Anterior cingulate cortex (tissue), 58 donors: ENCODE data around the gene CDH23.

Source experiments
- DNase-seq, 58 donors: peaks; one replicate each; lab custom pipeline; 2025; lab: John Stamatoyannopoulos, UW

Gene CDH23

GRCh38 chr10:71504570-71504969 lies 107.8 kb downstream of the CDH23 start:
- DNase-seq, result no peak

GRCh38 chr10:71505862-71506261 lies 109.1 kb downstream of the CDH23 start:
- DNase-seq, result no peak

- DNase-seq, result no peak
Measured at GRCh38 chr10:71509444-71509843, 112.7 kb downstream of the CDH23 start.

GRCh38 chr10:71511206-71511605 lies 114.5 kb downstream of the CDH23 start:
- no peak for DNase-seq

GRCh38 chr10:71512312-71512711 lies 115.6 kb downstream of the CDH23 start:
- peak in 1 of 58 donors; percentile 28 for DNase-seq

- no peak for DNase-seq
Measured at GRCh38 chr10:71512761-71513539, 116.2 kb downstream of the CDH23 start.

GRCh38 chr10:71513540-71513853 lies 116.8 kb downstream of the CDH23 start:
- DNase-seq, result no peak

- no peak for DNase-seq
Measured at GRCh38 chr10:71513936-71514335, 117.2 kb downstream of the CDH23 start.

GRCh38 chr10:71515531-71516172 lies 118.9 kb downstream of the CDH23 start:
- DNase-seq, result no peak

- DNase-seq, result no peak
Measured at GRCh38 chr10:71516890-71517289, 120.2 kb downstream of the CDH23 start.

GRCh38 chr10:71517298-71518169 lies 120.8 kb downstream of the CDH23 start:
- peak in 11 of 58 donors; percentile 7 to 51 (median 15) for DNase-seq

- no peak for DNase-seq
Measured at GRCh38 chr10:71520042-71520441, 123.3 kb downstream of the CDH23 start.

GRCh38 chr10:71521504-71522441 lies 125.1 kb downstream of the CDH23 start:
- no peak for DNase-seq

GRCh38 chr10:71522442-71523144 lies 125.9 kb downstream of the CDH23 start:
- no peak for DNase-seq

GRCh38 chr10:71523756-71524155 lies 127.0 kb downstream of the CDH23 start:
- no peak for DNase-seq

GRCh38 chr10:71525092-71525491 lies 128.4 kb downstream of the CDH23 start:
- no peak for DNase-seq

GRCh38 chr10:71525721-71526120 lies 129.0 kb downstream of the CDH23 start:
- DNase-seq, result no peak

- no peak for DNase-seq
Measured at GRCh38 chr10:71526653-71527052, 129.9 kb downstream of the CDH23 start.

GRCh38 chr10:71527135-71527534 lies 130.4 kb downstream of the CDH23 start:
- peak in 4 of 58 donors; percentile 3 to 15 (median 10) for DNase-seq
